GM12874 (cell line): ENCODE data around the gene SLC22A16.

Experiments used
- TF ChIP-seq, protein P1 (sequence below): IDR thresholded peaks from 2 replicates; pipeline ENCODE4 v1.5.1; 2011; ENCODE audit warnings: low read depth, mild to moderate bottlenecking, control low read depth, low read length, moderate library complexity; ENCODE audit not compliant: insufficient read depth

Gene SLC22A16

DNA sequence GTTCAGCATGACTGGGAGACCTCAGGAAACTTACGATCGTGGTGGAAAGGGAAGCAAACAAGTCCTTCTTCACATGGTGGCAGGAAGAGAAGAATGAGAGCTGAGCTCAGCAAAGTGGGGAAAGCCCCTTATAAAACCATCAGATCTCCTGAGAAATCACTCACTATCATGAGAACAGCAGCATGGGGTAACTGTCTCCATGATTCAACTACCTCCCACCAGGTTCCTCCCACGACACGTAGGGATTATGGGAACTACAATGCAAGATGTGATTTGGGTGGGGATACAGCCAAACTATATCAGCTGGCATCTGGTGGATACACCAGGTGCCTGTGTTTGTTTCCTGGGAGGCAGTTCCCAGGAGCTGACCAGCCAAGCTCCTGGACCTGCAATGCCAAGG is 65.9 kb downstream of the SLC22A16 start:
- TF ChIP-seq, protein P1, sequence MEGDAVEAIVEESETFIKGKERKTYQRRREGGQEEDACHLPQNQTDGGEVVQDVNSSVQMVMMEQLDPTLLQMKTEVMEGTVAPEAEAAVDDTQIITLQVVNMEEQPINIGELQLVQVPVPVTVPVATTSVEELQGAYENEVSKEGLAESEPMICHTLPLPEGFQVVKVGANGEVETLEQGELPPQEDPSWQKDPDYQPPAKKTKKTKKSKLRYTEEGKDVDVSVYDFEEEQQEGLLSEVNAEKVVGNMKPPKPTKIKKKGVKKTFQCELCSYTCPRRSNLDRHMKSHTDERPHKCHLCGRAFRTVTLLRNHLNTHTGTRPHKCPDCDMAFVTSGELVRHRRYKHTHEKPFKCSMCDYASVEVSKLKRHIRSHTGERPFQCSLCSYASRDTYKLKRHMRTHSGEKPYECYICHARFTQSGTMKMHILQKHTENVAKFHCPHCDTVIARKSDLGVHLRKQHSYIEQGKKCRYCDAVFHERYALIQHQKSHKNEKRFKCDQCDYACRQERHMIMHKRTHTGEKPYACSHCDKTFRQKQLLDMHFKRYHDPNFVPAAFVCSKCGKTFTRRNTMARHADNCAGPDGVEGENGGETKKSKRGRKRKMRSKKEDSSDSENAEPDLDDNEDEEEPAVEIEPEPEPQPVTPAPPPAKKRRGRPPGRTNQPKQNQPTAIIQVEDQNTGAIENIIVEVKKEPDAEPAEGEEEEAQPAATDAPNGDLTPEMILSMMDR: no peak

DNA sequence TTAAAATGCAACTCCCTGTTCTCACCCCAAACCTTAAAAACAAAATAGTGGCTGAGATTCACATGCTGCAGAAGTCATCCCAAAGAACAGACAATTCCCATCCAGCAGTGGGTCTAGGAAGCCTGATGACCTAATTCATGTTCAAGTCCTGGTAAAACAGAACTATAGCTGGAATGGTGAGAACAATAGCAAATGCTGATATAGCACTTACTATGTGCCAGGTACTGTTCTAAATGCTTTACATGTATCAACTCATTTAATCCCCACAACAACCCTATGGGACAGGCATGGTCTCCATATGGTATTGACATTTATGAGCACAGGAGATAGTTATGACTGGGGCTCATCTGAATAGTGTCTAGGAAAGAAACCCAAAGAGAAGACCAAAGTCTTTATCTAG is 66.6 kb downstream of the SLC22A16 start:
- TF ChIP-seq, protein P1: no peak

DNA sequence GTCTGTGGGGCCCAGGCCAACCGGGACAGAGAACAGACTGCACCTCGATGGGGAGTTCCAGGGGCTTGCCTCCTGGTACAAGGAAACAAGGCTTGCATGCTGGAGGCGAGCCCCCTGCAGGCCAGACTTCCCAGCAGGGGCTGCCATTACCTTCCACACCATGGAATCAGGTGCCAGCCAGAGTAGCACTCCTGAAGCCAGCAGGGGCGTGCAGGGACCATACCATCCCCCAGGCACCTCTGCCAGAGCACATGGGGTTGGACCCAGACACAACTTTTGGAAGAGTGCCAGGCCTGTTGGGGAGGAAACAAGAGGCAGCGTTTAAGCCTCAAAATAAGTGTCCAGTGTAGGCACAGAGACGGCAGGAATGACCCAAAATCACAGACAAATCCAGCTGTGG is 67.5 kb downstream of the SLC22A16 start:
- TF ChIP-seq, protein P1: no peak

DNA sequence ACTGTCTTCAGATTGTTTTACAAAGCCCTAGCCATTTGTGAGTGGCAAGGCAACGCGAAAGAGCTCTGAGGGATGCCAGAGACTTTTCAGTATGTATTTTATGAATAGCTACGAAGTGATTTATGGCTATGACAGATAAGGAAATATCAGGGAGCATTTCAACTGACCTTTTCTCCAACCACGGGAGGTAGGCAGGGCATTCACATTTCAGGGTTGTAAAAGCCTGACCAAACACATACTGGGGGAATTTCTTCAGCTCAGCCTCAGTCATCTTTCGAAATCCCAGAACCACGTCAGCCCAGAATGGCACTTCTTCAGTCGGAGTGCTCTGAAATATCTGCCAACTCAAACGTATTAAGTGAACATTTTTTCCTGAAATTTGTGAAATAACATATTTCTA is 71.8 kb downstream of the SLC22A16 start:
- TF ChIP-seq, protein P1: no peak

DNA sequence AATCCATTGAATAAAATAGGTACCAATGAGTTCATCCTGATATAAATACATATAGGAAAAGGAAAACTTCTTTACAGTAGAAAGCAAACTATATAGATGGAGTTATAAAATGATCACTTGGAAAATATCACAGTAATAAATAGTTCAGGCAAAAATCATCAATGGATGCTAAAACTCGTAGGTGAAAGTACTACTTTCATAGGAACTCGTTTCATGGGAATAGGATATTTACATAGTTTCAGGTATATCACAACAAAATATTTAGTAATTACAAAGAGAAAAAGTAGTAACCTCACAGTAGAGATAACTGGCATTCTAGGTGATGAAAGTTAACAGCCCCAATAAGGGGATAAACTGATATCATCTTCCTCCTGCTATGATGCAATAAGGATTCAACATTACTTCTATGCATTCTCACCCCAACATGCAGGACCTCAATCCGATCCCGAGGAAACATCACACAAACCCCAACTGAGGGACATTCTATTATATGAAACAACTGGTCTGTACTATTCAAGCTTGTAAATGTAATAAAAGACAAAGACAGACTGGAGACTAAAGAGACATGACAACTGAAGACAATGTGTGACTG is 74.7 kb downstream of the SLC22A16 start:
- TF ChIP-seq, protein P1: no peak

DNA sequence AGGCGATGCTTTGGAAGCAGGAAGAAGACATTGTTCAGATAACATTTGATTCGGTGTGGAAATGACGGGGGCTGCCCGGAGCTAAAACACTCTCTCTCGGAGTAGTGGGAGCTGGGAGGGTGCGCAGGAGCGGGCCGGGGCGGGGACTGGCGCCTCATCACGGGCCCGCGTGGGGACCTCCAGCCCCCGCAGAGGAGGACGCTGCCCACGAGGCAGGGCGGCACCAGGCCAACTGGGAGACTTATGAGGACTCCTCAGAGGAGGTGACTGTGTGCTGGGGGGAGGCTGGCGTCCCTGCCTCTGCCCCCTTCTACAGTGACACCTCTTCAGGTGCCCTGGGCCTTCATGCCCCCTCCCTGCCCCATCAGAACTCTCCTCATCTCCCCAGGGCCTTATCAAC is 76.2 kb downstream of the SLC22A16 start:
- TF ChIP-seq, protein P1: no peak

DNA sequence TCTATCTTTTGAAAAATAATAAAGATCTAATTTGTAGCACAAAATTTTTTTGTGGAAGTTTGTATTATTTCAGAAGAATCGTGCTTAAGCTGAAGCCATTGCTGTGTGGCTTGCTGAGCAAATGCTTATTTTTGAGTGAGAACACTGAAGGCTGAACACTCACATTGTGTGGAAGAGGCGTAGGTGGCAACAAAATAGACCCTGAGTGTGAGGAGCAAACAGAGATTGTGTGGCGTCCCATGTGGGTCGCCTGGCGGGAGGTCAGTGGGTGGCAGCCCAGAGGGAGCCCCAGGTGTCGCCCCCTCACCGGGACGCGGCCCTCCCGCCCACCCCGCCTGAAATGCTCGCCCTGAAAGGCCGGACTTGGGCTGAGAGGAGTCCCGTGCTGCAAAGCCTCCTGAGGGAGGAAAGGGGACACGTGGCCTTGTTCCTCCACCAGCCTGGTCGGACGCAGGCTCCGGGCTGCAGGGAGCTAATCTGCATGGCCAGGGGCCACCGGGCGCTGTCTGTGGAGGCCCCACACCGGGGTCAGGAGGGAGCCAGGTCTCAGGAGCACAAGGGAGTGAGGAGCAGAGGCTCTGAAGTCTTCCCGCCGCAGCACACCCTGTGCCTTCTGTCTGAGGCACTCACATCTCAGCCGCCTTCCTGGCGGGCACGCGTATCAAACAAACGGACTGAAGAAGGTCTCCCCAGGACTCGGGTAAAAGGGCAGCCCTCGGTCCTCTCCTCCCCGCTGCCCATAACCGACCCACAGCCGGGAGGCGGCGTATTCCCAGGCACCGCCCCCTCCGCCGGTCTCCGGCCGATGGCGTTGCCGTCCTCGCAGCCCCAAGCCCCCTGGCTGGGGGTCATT is 77.0 kb downstream of the SLC22A16 start:
- TF ChIP-seq, protein P1: no peak
